CD4-positive, alpha-beta T cell (primary cell): Measurements from ENCODE around the gene KRT2. TPM values are rescaled to one million over a fixed set of nuclear protein-coding genes. Genes with fewer than 3 reads are reported as not detected.

ENCODE experiments used
- ATAC-seq: fragments of 200-7000 bp; cut with Tn5 transposase; one replicate; pipeline ENCODE4 v1.10.0; 2022; ENCODE audit warnings: mild to moderate bottlenecking; ENCODE audit not compliant: poor library complexity
- CTCF ChIA-PET: fragments of 350-600 bp; sonication (Branson Sonifier 250); formaldehyde crosslinking; loops from one replicate; lab custom pipeline; 2021; ENCODE audit warnings: antibody characterized with exemption, inconsistent platforms; lab: Charles Lee
- POLR2A ChIA-PET: fragments of 350-600 bp; sonication (Branson Sonifier 250); formaldehyde crosslinking; loops from one replicate; lab custom pipeline; 2021; ENCODE audit warnings: antibody characterized with exemption, inconsistent platforms; lab: Charles Lee
- DNase-seq, 14 experiments: peaks; one replicate each; pipeline ENCODE4 v3.0.0-alpha.2; 2013 to 2020; ENCODE audit warnings: mixed read lengths in 2 of 14
- H3K27ac ChIP-seq, 2 donors: one replicate each; pipeline versions ENCODE4 v1.5.1 to v1.7.0; 2013; ENCODE audit warnings: low read length in 2 of 2, low read depth in 1 of 2, mild to moderate bottlenecking in 1 of 2
- H3K27me3 ChIP-seq, 2 experiments: 1 replicate in 1 of 2; 2 replicates in 1 of 2; pipeline versions ENCODE4 v1.6.1 to v1.7.0; 2013; ENCODE audit warnings: low read length in 2 of 2, control low read depth in 1 of 2, mild to moderate bottlenecking in 1 of 2, moderate library complexity in 1 of 2; ENCODE audit not compliant: insufficient read depth in 2 of 2, control insufficient read depth in 1 of 2
- H3K36me3 ChIP-seq: one replicate; pipeline ENCODE4 v1.6.1; 2013; ENCODE audit warnings: low read length, control low read depth; ENCODE audit not compliant: insufficient read depth
- H3K4me1 ChIP-seq: one replicate; pipeline ENCODE4 v1.6.1; 2013; ENCODE audit warnings: low read length, control low read depth; ENCODE audit not compliant: insufficient read depth
- H3K4me3 ChIP-seq: one replicate; pipeline ENCODE4 v1.5.1; 2013; ENCODE audit warnings: mild to moderate bottlenecking, low read length, moderate library complexity
- H3K9me3 ChIP-seq, 2 experiments: 1 replicate in 1 of 2; 2 replicates in 1 of 2; pipeline versions ENCODE4 v1.6.1 to v1.7.0; 2013; ENCODE audit warnings: low read length in 2 of 2, mild to moderate bottlenecking in 2 of 2, control low read depth in 1 of 2, moderate library complexity in 1 of 2; ENCODE audit not compliant: control insufficient read depth in 1 of 2, insufficient read depth in 1 of 2
- H3K27ac Mint-ChIP-seq: one replicate; pipeline ENCODE4 v1.8.0; 2020; ENCODE audit warnings: mixed read lengths
- H3K27me3 Mint-ChIP-seq: one replicate; pipeline ENCODE4 v1.8.0; 2021; ENCODE audit warnings: mixed read lengths
- H3K36me3 Mint-ChIP-seq: one replicate; pipeline ENCODE4 v1.8.0; 2021; ENCODE audit warnings: low read depth, mixed read lengths
- H3K4me1 Mint-ChIP-seq: one replicate; pipeline ENCODE4 v1.8.0; 2021; ENCODE audit warnings: low read depth, mixed read lengths
- H3K4me3 Mint-ChIP-seq: one replicate; pipeline ENCODE4 v1.8.0; 2020; ENCODE audit warnings: mild to moderate bottlenecking, mixed read lengths
- H3K9me3 Mint-ChIP-seq: one replicate; pipeline ENCODE4 v1.8.0; 2020; ENCODE audit warnings: mixed read lengths
- CTCF ChIP-seq: fragments of 200-600 bp; IDR thresholded peaks from one replicate; pipeline ENCODE4 v1.8.0; 2022; ENCODE audit warnings: antibody characterized with exemption, mild to moderate bottlenecking
- intact Hi-C, 2 experiments: fragments of 100-400 bp; cut with DNase I in 1 of 2; cut with micrococcal nuclease in 1 of 2; formaldehyde crosslinking; loops; one replicate each; pipeline versions ENCODE4 v1.15.1 to v1.9.0; 2023 to 2025; cut with DNase I, micrococcal nuclease
- total RNA-seq, 174 experiments: library from RNA in 2 of 174; stranded (reverse) in 2 of 174; gene quantifications; one replicate each; pipeline ENCODE4 v1.2.3 and lab custom pipeline; 2021 to 2026

KRT2 gene
- total RNA-seq, 2 experiments from 2014 or later = 1.7 to 2.1 TPM

DNA sequence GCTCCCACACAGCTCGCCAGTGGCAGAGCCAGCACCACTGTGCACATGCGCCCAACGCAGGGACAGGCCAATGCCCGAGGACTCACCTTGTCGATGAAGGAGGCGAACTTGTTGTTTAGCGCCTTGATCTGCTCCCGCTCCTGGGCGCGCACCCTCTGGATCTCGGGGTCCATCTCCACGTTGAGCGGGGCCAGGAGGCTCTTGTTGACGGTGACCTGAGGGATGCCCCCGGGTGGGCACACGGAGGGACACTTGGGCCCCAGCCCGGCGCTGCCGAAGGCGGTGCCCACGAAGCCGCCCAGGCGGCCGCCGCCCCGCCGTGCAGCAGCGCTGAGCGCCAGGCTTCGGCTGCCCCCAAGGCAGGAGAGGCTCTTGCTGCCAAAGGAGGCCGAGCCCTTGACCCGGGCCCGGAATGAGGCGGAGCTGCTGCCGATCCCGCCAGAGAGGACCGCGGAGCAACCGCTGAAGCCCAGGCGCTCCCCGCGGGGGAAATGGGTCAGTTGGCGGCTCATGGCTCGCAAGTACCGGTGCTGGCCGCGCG lies 51.0 kb downstream of the KRT2 start, which contains the start of gene KRT72:
TSS of gene KRT72 (minus strand) at position 523 of the 541 bp plus-strand sequence. CDS start at position 512, 11 bp downstream.
- no peak within 1 kb of the TSS for H3K4me3 ChIP-seq
- peaks cover 0 to 7% of the 10 kb centered on the region in 2 experiments for H3K27me3 ChIP-seq
- Mint-ChIP-seq H3K27me3 (peaks cover 5% of the 10 kb centered on the region), H3K9me3 (no peaks in the 10 kb centered on the region), H3K27ac (peak within 1 kb of the TSS; percentile 89), H3K36me3 (peaks cover 5% of the 10 kb centered on the region), H3K4me1 (peaks cover 60% of the 10 kb centered on the region), H3K4me3 (no peak within 1 kb of the TSS)
- POLR2A ChIA-PET = no interaction called here
- H3K4me1 ChIP-seq = peaks cover 40% of the 10 kb centered on the region
- peaks cover 0 to 4% of the 10 kb centered on the region in 2 experiments for H3K9me3 ChIP-seq
- intact Hi-C loops = no loop called here
- no peak for TF ChIP-seq CTCF
- CTCF ChIA-PET = no interaction called here
- ATAC-seq (no peak), DNase-seq (no peak)
- no peak within 1 kb of the TSS for H3K27ac ChIP-seq
- H3K36me3 ChIP-seq = no peaks in the 10 kb centered on the region

GRCh38 chr12:52600475-52600874 lies 51.5 kb downstream of the KRT2 start:
- no peak overlapping the region for H3K27ac ChIP-seq
- H3K9me3 Mint-ChIP-seq = no peaks in the 10 kb centered on the region
- no peak for ATAC-seq
- H3K27me3 Mint-ChIP-seq = peaks cover 5% of the 10 kb centered on the region
- ChIA-PET POLR2A (interaction anchor here (1.3 kb wide), 1 partner anchor 89 kb away, joined by 3 read pairs; no protein-coding TSS in a partner anchor), CTCF (no interaction called here)
- H3K4me3 Mint-ChIP-seq = no peak overlapping the region
- H3K36me3 ChIP-seq = no peaks in the 10 kb centered on the region
- no peak overlapping the region for H3K27ac Mint-ChIP-seq
- peaks cover 34% of the 10 kb centered on the region for H3K4me1 ChIP-seq
- H3K4me1 Mint-ChIP-seq = peaks cover 55% of the 10 kb centered on the region
- no peak overlapping the region for H3K4me3 ChIP-seq
- no peak for DNase-seq
- TF ChIP-seq CTCF = no peak
- intact Hi-C loops = no loop called here
- H3K36me3 Mint-ChIP-seq = peaks cover 10% of the 10 kb centered on the region
- H3K27me3 ChIP-seq = peaks cover 0 to 7% of the 10 kb centered on the region in 2 experiments
- peaks cover 0 to 4% of the 10 kb centered on the region in 2 experiments for H3K9me3 ChIP-seq

GRCh38 chr12:52600071-52600470 lies 51.9 kb downstream of the KRT2 start:
- ATAC-seq (no peak), DNase-seq (no peak)
- ChIA-PET CTCF (no interaction called here), POLR2A (interaction anchor here (1.3 kb wide), 1 partner anchor 90 kb away, joined by 3 read pairs; no protein-coding TSS in a partner anchor)
- H3K4me3 ChIP-seq = no peak overlapping the region
- H3K27me3 ChIP-seq = peaks cover 0 to 7% of the 10 kb centered on the region in 2 experiments
- H3K36me3 ChIP-seq = no peaks in the 10 kb centered on the region
- peaks cover 5% of the 10 kb centered on the region for H3K27me3 Mint-ChIP-seq
- intact Hi-C loops = no loop called here
- no peak overlapping the region for H3K4me3 Mint-ChIP-seq
- peaks cover 10% of the 10 kb centered on the region for H3K36me3 Mint-ChIP-seq
- peaks cover 32% of the 10 kb centered on the region for H3K4me1 ChIP-seq
- H3K27ac ChIP-seq = no peak overlapping the region
- H3K4me1 Mint-ChIP-seq = peaks cover 51% of the 10 kb centered on the region
- H3K27ac Mint-ChIP-seq = no peak overlapping the region
- no peaks in the 10 kb centered on the region for H3K9me3 Mint-ChIP-seq
- peaks cover 0 to 4% of the 10 kb centered on the region in 2 experiments for H3K9me3 ChIP-seq
- TF ChIP-seq CTCF = no peak
